IMR-90 (cell line): ENCODE results near the gene DPP10. TPM values are rescaled to one million over a fixed set of nuclear protein-coding genes. Genes with fewer than 3 reads are reported as not detected.

Experiments used
- ATAC-seq: fragments of 200-7000 bp; cut with Tn5 transposase; 2 replicates; pipeline ENCODE4 v1.9.1; 2020; ENCODE audit warnings: low read depth, mild to moderate bottlenecking, moderate library complexity
- BruUV-seq: library from RNA; stranded (reverse); fragments of 400-500 nt; replicated peaks from 2 replicates; lab custom pipeline; 2021; lab: Mats Ljungman, UMichigan
- CTCF ChIA-PET: fragments of 300-600 bp; formaldehyde crosslinking; extraction: SDS; loops from one replicate; lab custom pipeline; 2021; ENCODE audit warnings: antibody characterized with exemption; lab: Yijun Ruan, JAX
- POLR2A ChIA-PET: fragments of 300-600 bp; sonication (Branson Sonifier 250); formaldehyde crosslinking; loops from one replicate; lab custom pipeline; 2022; ENCODE audit warnings: antibody characterized with exemption; ENCODE audit not compliant: unreplicated experiment; lab: Charles Lee
- DNase-seq: peaks from one replicate; pipeline ENCODE4 v3.0.0; 2013
- H2AFZ ChIP-seq: replicated peaks from 2 replicates; pipeline ENCODE3; 2013; ENCODE audit warnings: low read length, mild to moderate bottlenecking; ENCODE audit not compliant: poor library complexity
- H2AK5ac ChIP-seq: 2 replicates; pipeline ENCODE4 v1.6.1; 2013; ENCODE audit warnings: low read depth, low read length, inconsistent platforms
- H2AK9ac ChIP-seq: replicated peaks from 2 replicates; pipeline ENCODE3; 2013; ENCODE audit warnings: mild to moderate bottlenecking, low read depth, low read length, moderate library complexity; ENCODE audit not compliant: poor library complexity
- H2BK120ac ChIP-seq: 2 replicates; pipeline ENCODE4 v1.6.1; 2013; ENCODE audit warnings: low read depth, low read length, inconsistent platforms
- H2BK15ac ChIP-seq: 3 replicates; pipeline ENCODE4 v1.6.1; 2013; ENCODE audit warnings: low read depth, low read length, inconsistent platforms
- H2BK20ac ChIP-seq: 2 replicates; pipeline ENCODE4 v1.6.1; 2013; ENCODE audit warnings: low read depth, mild to moderate bottlenecking, inconsistent platforms, low read length, moderate library complexity
- H2BK5ac ChIP-seq: 2 replicates; pipeline ENCODE4 v1.6.1; 2013; ENCODE audit warnings: mild to moderate bottlenecking, low read depth, low read length, inconsistent platforms; ENCODE audit not compliant: poor library complexity, severe bottlenecking
- H3K14ac ChIP-seq: replicated peaks from 2 replicates; pipeline ENCODE4 v1.6.1; 2013; ENCODE audit warnings: low read depth, low read length, inconsistent platforms
- H3K18ac ChIP-seq: 2 replicates; pipeline ENCODE4 v1.6.1; 2013; ENCODE audit warnings: low read depth, low read length, control low read depth
- H3K23ac ChIP-seq: 2 replicates; pipeline ENCODE4 v1.6.1; 2013; ENCODE audit warnings: low read depth, low read length, inconsistent platforms
- H3K27ac ChIP-seq: 2 replicates; pipeline ENCODE4 v1.5.1; 2013; ENCODE audit warnings: mild to moderate bottlenecking, control low read depth, low read length; ENCODE audit not compliant: insufficient read depth
- H3K27me3 ChIP-seq: 2 replicates; pipeline ENCODE4 v1.6.1; 2013; ENCODE audit warnings: low read length; ENCODE audit not compliant: control insufficient read depth, insufficient read depth
- H3K36me3 ChIP-seq: 2 replicates; pipeline ENCODE4 v1.6.1; 2013; ENCODE audit warnings: low read length, mixed read lengths; ENCODE audit not compliant: control insufficient read depth, insufficient read depth
- H3K4ac ChIP-seq: 2 replicates; pipeline ENCODE4 v1.6.1; 2013; ENCODE audit warnings: low read depth, low read length, inconsistent platforms
- H3K4me1 ChIP-seq: 2 replicates; pipeline ENCODE4 v1.6.1; 2013; ENCODE audit warnings: low read length, mixed read lengths; ENCODE audit not compliant: control insufficient read depth, insufficient read depth
- H3K4me2 ChIP-seq: 2 replicates; pipeline ENCODE4 v1.6.1; 2013; ENCODE audit warnings: low read depth, mild to moderate bottlenecking, control low read depth, low read length, moderate library complexity
- H3K4me3 ChIP-seq: 2 replicates; pipeline ENCODE4 v1.5.1; 2013; ENCODE audit warnings: low read depth, mild to moderate bottlenecking, control low read depth, low read length, moderate library complexity; ENCODE audit not compliant: insufficient read depth
- H3K56ac ChIP-seq: 2 replicates; pipeline ENCODE4 v1.6.1; 2013; ENCODE audit warnings: low read length, inconsistent platforms; ENCODE audit not compliant: insufficient read depth; ENCODE audit errors: extremely low read depth
- H3K79me1 ChIP-seq, 2 experiments: 2 replicates each; pipeline ENCODE4 v1.6.1; 2013; ENCODE audit warnings: low read length in 2 of 2, inconsistent platforms in 1 of 2, low read depth in 1 of 2
- H3K9ac ChIP-seq: 2 replicates; pipeline ENCODE4 v1.6.1; 2013; ENCODE audit warnings: low read depth, low read length, control low read depth
- H3K9me1 ChIP-seq: 2 replicates; pipeline ENCODE4 v1.6.1; 2013; ENCODE audit warnings: low read length, inconsistent platforms; ENCODE audit not compliant: insufficient read depth
- H3K9me3 ChIP-seq: 2 replicates; pipeline ENCODE4 v1.6.1; 2013; ENCODE audit warnings: low read length; ENCODE audit not compliant: control insufficient read depth, insufficient read depth
- H4K20me1 ChIP-seq: 2 replicates; pipeline ENCODE4 v1.6.1; 2013; ENCODE audit warnings: low read length, inconsistent platforms; ENCODE audit not compliant: insufficient read depth
- H4K5ac ChIP-seq: 2 replicates; pipeline ENCODE4 v1.6.1; 2013; ENCODE audit warnings: mild to moderate bottlenecking, low read depth, low read length, control low read depth
- H4K8ac ChIP-seq, 2 experiments: 2 replicates each; pipeline ENCODE4 v1.6.1; 2013; ENCODE audit warnings: low read depth in 2 of 2, low read length in 2 of 2, control low read depth in 1 of 2, inconsistent platforms in 1 of 2
- H4K91ac ChIP-seq: 2 replicates; pipeline ENCODE4 v1.6.1; 2013; ENCODE audit warnings: low read depth, low read length, inconsistent platforms; ENCODE audit not compliant: insufficient read depth
- BHLHE40 ChIP-seq: fragments of 150-350 bp; IDR thresholded peaks from 2 replicates; pipeline ENCODE4 v1.6.1; 2016; ENCODE audit warnings: mild to moderate bottlenecking, low read depth, low read length
- CEBPB ChIP-seq: IDR thresholded peaks from 2 replicates; pipeline ENCODE4 v1.6.1; 2012; ENCODE audit warnings: low read depth, low read length, improper control_type of control experiment
- CHD1 ChIP-seq: IDR thresholded peaks from 2 replicates; pipeline ENCODE4 v1.6.1; 2012; ENCODE audit warnings: low read depth, low read length, improper control_type of control experiment
- CTCF ChIP-seq: conservative IDR thresholded peaks from 2 replicates; pipeline ENCODE4 v1.5.1; 2012; ENCODE audit warnings: mild to moderate bottlenecking, low read depth, low read length, improper control_type of control experiment
- ELK1 ChIP-seq: fragments of 150-350 bp; IDR thresholded peaks from 2 replicates; pipeline ENCODE4 v1.6.1; 2016; ENCODE audit warnings: low read depth, mild to moderate bottlenecking, low read length, moderate library complexity, borderline replicate concordance
- FOS ChIP-seq: fragments of 150-350 bp; IDR thresholded peaks from 2 replicates; pipeline ENCODE4 v1.6.1; 2016; ENCODE audit warnings: low read depth, low read length
- MAFK ChIP-seq: IDR thresholded peaks from 2 replicates; pipeline ENCODE4 v1.6.1; 2012; ENCODE audit warnings: low read depth, low read length, improper control_type of control experiment
- MAZ ChIP-seq: IDR thresholded peaks from 2 replicates; pipeline ENCODE4 v1.6.1; 2012; ENCODE audit warnings: low read depth, mild to moderate bottlenecking, low read length, improper control_type of control experiment, moderate library complexity, borderline replicate concordance
- MXI1 ChIP-seq: IDR thresholded peaks from 2 replicates; pipeline ENCODE4 v1.6.1; 2012; ENCODE audit warnings: low read depth, mild to moderate bottlenecking, low read length, moderate library complexity, borderline replicate concordance
- NFE2L2 ChIP-seq: fragments of 150-350 bp; IDR thresholded peaks from 2 replicates; pipeline ENCODE4 v1.6.1; 2016; ENCODE audit warnings: low read depth, mild to moderate bottlenecking, low read length
- POLR2A ChIP-seq: IDR thresholded peaks from 2 replicates; pipeline ENCODE4 v1.6.1; 2012; ENCODE audit warnings: mild to moderate bottlenecking, low read depth, low read length
- RAD21 ChIP-seq: IDR thresholded peaks from 2 replicates; pipeline ENCODE4 v1.6.1; 2012; ENCODE audit warnings: low read length, improper control_type of control experiment
- RCOR1 ChIP-seq: IDR thresholded peaks from 2 replicates; pipeline ENCODE4 v1.6.1; 2012; ENCODE audit warnings: mild to moderate bottlenecking, low read length, improper control_type of control experiment; ENCODE audit not compliant: insufficient replicate concordance
- RFX5 ChIP-seq: IDR thresholded peaks from 2 replicates; pipeline ENCODE4 v1.8.0; 2012; ENCODE audit warnings: low read depth, mild to moderate bottlenecking, low read length, moderate library complexity
- SMC3 ChIP-seq: fragments of 150-350 bp; IDR thresholded peaks from 2 replicates; pipeline ENCODE4 v1.6.1; 2016; ENCODE audit warnings: low read depth, mild to moderate bottlenecking, antibody characterized with exemption, low read length, moderate library complexity
- USF2 ChIP-seq: fragments of 150-350 bp; IDR thresholded peaks from 2 replicates; pipeline ENCODE4 v1.6.1; 2017; ENCODE audit warnings: mild to moderate bottlenecking, antibody characterized with exemption, low read length, low read depth
- WGBS, 2 experiments: methylation state at CpG; one replicate each; pipeline versions ENCODE4 v1.1.5 to v1.1.7; 2013; ENCODE audit warnings: missing lambda C conversion rate in 2 of 2; ENCODE audit not compliant: insufficient read length in 1 of 2; ENCODE audit errors: extremely low coverage in 2 of 2; 5-methylcytosine and 5-hydroxymethylcytosine counted together
- dilution Hi-C: fragments of 300-500 bp; cut with HindIII; formaldehyde crosslinking; loops from one replicate; pipeline ENCODE4 v1.14.3; 2018; ENCODE audit warnings: low sequenced_read_pairs; ENCODE audit not compliant: unreplicated experiment
- in situ Hi-C: fragments of 300-500 bp; cut with MboI; formaldehyde crosslinking; loops from 3 replicates; pipeline ENCODE4 v1.14.3; 2019; ENCODE audit warnings: low sequenced_read_pairs, inconsistent platforms, mixed read lengths
- intact Hi-C: fragments of 100-400 bp; cut with micrococcal nuclease; formaldehyde crosslinking; loops from 2 replicates; pipeline ENCODE4 v1.10.0; 2022
- polyA plus RNA-seq, 3 experiments: library from polyadenylated mRNA; depleted of rRNA; stranded (reverse); fragments of >200 nt; gene quantifications; 2 replicates each; pipeline ENCODE4 v1.2.3, GENCODE V29; 2012; ENCODE audit warnings: low replicate concordance in 1 of 3
- total RNA-seq: library from RNA; depleted of rRNA; stranded (reverse); fragments of >200 nt; gene quantifications from 2 replicates; pipeline ENCODE4 v1.2.3, GENCODE V29; 2012

DPP10 gene
- total and polyA plus RNA-seq, 2 of the 4 experiments (the other 2 are of a cell fraction): not detected

DNA sequence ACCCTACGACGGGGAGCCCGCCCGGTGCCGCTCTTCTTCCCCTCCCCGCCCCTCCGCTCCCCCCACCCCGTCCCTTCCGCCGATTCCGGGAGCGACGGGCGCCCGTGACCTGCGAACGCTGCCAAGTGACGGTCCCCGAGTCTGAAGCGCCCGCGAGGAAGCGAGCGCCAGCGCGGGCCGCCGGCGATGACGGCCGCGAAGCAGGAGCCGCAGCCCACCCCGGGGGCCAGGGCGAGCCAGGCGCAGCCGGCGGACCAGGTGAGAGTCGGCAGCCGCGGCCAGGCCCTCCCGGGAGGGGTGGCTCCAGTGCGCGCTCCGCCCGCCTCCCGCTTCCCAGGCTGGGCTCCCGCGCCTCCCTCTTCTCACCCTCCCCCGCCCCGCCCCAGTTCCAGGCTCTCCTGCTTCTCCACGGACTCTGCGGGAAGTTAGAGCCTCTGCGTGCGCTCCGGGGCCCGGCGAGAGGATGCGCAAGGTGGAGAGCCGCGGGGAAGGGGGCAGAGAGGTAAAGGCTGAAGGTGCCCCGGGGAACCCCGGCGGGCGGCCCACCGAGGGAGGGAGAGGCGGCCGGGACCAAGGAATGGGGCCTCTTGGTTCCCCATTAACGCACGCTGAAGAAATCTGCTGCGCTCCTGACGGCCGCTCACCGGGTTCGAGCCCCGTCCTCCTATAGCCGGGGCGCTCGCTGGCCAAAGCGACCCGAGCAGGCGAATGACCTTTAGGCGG is 719.5 kb downstream of the DPP10 start:
- no peaks in the 10 kb centered on the region for H3K4me1 ChIP-seq

More for the DNA sequence above, 719.5 kb downstream of the DPP10 start:
- H2BK15ac ChIP-seq: no peak overlapping the region
- DNase-seq (no peak), ATAC-seq (no peak)
- no peak overlapping the region for H3K9ac ChIP-seq
- H3K4ac ChIP-seq: no peak overlapping the region
- intact Hi-C loops: no loop called here
- H3K4me2 ChIP-seq: no peak overlapping the region
- H3K9me1 ChIP-seq: no peaks in the 10 kb centered on the region
- no peak overlapping the region for H2BK120ac ChIP-seq
- no peaks in the 10 kb centered on the region for H3K36me3 ChIP-seq
- H3K79me1 ChIP-seq: no peaks in the 10 kb centered on the region
- no peak overlapping the region for H3K56ac ChIP-seq
- ChIA-PET POLR2A (no interaction called here), CTCF (no interaction called here)
- H3K23ac ChIP-seq: no peak overlapping the region
- dilution Hi-C loops: no loop called here
- no peak overlapping the region for H4K8ac ChIP-seq
- H3K27me3 ChIP-seq: no peaks in the 10 kb centered on the region; the same call in 1 of the 2 replicates
- no peaks in the 10 kb centered on the region for H4K20me1 ChIP-seq
- BruUV-seq: no TSS peak
- WGBS, 2 experiments: 5% methylated on average over 11 of the region's 83 CpGs; no CpG with 5 or more reads in 1 of the 2 experiments
- TF ChIP-seq POLR2A: no peak
- no peak for TF ChIP-seq RFX5
- TF ChIP-seq SMC3: no peak
- TF ChIP-seq RAD21: no peak
- TF ChIP-seq USF2: no peak
- no peak for TF ChIP-seq MXI1
- TF ChIP-seq RCOR1: no peak
- TF ChIP-seq NFE2L2: no peak
- TF ChIP-seq MAZ: no peak
- TF ChIP-seq MAFK: no peak
- TF ChIP-seq CTCF: no peak
- no peak for TF ChIP-seq CHD1
- no peak for TF ChIP-seq FOS
- TF ChIP-seq ELK1: no peak
- no peak for TF ChIP-seq CEBPB
- no peak for TF ChIP-seq BHLHE40
- H3K14ac ChIP-seq: no peak overlapping the region
- H4K5ac ChIP-seq: no peak overlapping the region
- no peak overlapping the region for H2AK5ac ChIP-seq
- H3K9me3 ChIP-seq: no peaks in the 10 kb centered on the region
- no peak overlapping the region for H3K27ac ChIP-seq
- in situ Hi-C loops: no loop called here
- no peak overlapping the region for H2AFZ ChIP-seq
- no peak overlapping the region for H3K4me3 ChIP-seq
- no peak overlapping the region for H2AK9ac ChIP-seq
- H4K91ac ChIP-seq: no peak overlapping the region
- no peak overlapping the region for H2BK20ac ChIP-seq
- H2BK5ac ChIP-seq: no peak overlapping the region
- no peak overlapping the region for H3K18ac ChIP-seq
